K562 (cell line): ENCODE data around the gene LIN28B. TPM values are rescaled to one million over a fixed set of nuclear protein-coding genes. Genes with fewer than 3 reads are reported as not detected.

ENCODE experiments used
- ATAC-seq: fragments of 200-7000 bp; cut with Tn5 transposase; 3 replicates; pipeline ENCODE4 v1.9.1; 2020; ENCODE audit warnings: moderate library complexity
- BruUV-seq: library from RNA; stranded (reverse); fragments of 400-500 nt; replicated peaks from 2 replicates; lab custom pipeline; 2021; lab: Mats Ljungman, UMichigan
- CTCF ChIA-PET: fragments of 300-600 bp; formaldehyde crosslinking; extraction: SDS; loops from one replicate; lab custom pipeline; 2021; ENCODE audit warnings: low intra/inter-chr PET ratio; lab: Yijun Ruan, JAX
- POLR2A ChIA-PET: fragments of 300-600, 350-650 bp; sonication (Branson Sonifier 250); formaldehyde crosslinking; extraction: SDS; loops from one replicate; lab custom pipeline; 2021; ENCODE audit warnings: antibody characterized with exemption, inconsistent platforms; lab: Yijun Ruan, JAX
- DNase-seq, 4 experiments: peaks; one replicate each; pipeline versions ENCODE4 v3.0.0 to v3.0.0-alpha.2; 2011 to 2018; ENCODE audit warnings: low spot score in 3 of 4, mixed read lengths in 3 of 4; ENCODE audit errors: extremely low read depth in 1 of 4
- FAIRE-seq: peaks from 2 replicates; lab custom pipeline; 2011; peaks lifted over from hg19 to GRCh38; lab: Jason Lieb, UNC
- H2AFZ ChIP-seq: 2 replicates; pipeline ENCODE4 v1.6.0; 2011; ENCODE audit warnings: low read depth, low read length, control low read depth, inconsistent platforms
- H3K27ac ChIP-seq: fragments of 200-600 bp; 3 replicates; pipeline ENCODE4 v1.8.0; 2011; ENCODE audit warnings: low read depth, mild to moderate bottlenecking, control low read depth, inconsistent platforms, low read length, moderate library complexity, mixed read lengths; ENCODE audit errors: extremely low read depth
- H3K27me3 ChIP-seq, 2 experiments: fragments of 300-600 bp in 1 of 2; 2 replicates in 1 of 2; 3 replicates in 1 of 2; pipeline versions ENCODE4 v1.6.0 to v1.8.0; 2011; ENCODE audit warnings: inconsistent platforms in 2 of 2, low read length in 2 of 2, mild to moderate bottlenecking in 1 of 2, mixed read lengths in 1 of 2, moderate library complexity in 1 of 2; ENCODE audit not compliant: control insufficient read depth in 2 of 2, insufficient read depth in 2 of 2
- H3K36me3 ChIP-seq: fragments of 300-600 bp; 3 replicates; pipeline ENCODE4 v1.8.0; 2011; ENCODE audit warnings: mild to moderate bottlenecking, low read length, inconsistent platforms; ENCODE audit not compliant: control insufficient read depth, insufficient read depth
- H3K4me1 ChIP-seq, 2 experiments: fragments of 200-600 bp in 1 of 2; replicated peaks in 1 of 2; 2 replicates in 1 of 2; 3 replicates in 1 of 2; pipeline versions ENCODE4 v1.5.1 to v1.8.0; 2011; ENCODE audit warnings: inconsistent platforms in 2 of 2, low read length in 2 of 2, mild to moderate bottlenecking in 1 of 2, mixed read lengths in 1 of 2, moderate library complexity in 1 of 2; ENCODE audit not compliant: control insufficient read depth in 2 of 2, insufficient read depth in 2 of 2
- H3K4me2 ChIP-seq: 2 replicates; pipeline ENCODE4 v1.6.1; 2011; ENCODE audit warnings: low read length, control low read depth, inconsistent platforms, mixed read lengths; ENCODE audit not compliant: insufficient read depth
- H3K4me3 ChIP-seq: fragments of 200-600 bp; sonication (generic), shearing (Covaris generic); 2 replicates; pipeline ENCODE4 v1.5.1; 2016; ENCODE audit warnings: control low read depth, inconsistent platforms
- H3K79me2 ChIP-seq: fragments of 200-600 bp; 3 replicates; pipeline ENCODE4 v1.8.0; 2011; ENCODE audit warnings: low read length, inconsistent platforms; ENCODE audit not compliant: control insufficient read depth, insufficient read depth
- H3K9ac ChIP-seq, 2 experiments: 2 replicates each; pipeline versions ENCODE4 v1.6.0 to v1.6.1; 2011; ENCODE audit warnings: low read depth in 2 of 2, low read length in 2 of 2, control low read depth in 1 of 2, inconsistent platforms in 1 of 2, mild to moderate bottlenecking in 1 of 2, mixed read lengths in 1 of 2; ENCODE audit not compliant: insufficient read depth in 1 of 2
- H3K9me1 ChIP-seq: one replicate; pipeline ENCODE4 v1.6.0; 2011; ENCODE audit warnings: inconsistent platforms, mild to moderate bottlenecking, low read length, moderate library complexity; ENCODE audit not compliant: control insufficient read depth, insufficient read depth
- H3K9me3 ChIP-seq: replicated peaks from 2 replicates; pipeline ENCODE4 v1.5.1; 2011; ENCODE audit warnings: low read depth, low read length, inconsistent platforms; ENCODE audit not compliant: control insufficient read depth, insufficient read depth
- H4K20me1 ChIP-seq: replicated peaks from 2 replicates; pipeline ENCODE4 v1.6.1; 2011; ENCODE audit warnings: low read length, inconsistent platforms, mixed read lengths; ENCODE audit not compliant: control insufficient read depth, insufficient read depth
- CREB5 ChIP-seq: fragments of 250-450 bp; sonication (Bioruptor Pico); IDR thresholded peaks from 2 replicates; pipeline ENCODE4 v1.5.0; 2020; ENCODE audit warnings: mild to moderate bottlenecking
- ELF4 ChIP-seq: fragments of 450-650 bp; formaldehyde crosslinking; IDR thresholded peaks from 2 replicates; pipeline ENCODE4 v1.4.0; 2022; ENCODE audit warnings: missing genetic modification characterization
- FOXA3 ChIP-seq, 2 experiments: fragments of 450-650 bp in 1 of 2; sonication (generic) in 1 of 2; formaldehyde crosslinking; IDR thresholded peaks in 1 of 2; conservative IDR thresholded peaks in 1 of 2; 2 replicates each; pipeline versions ENCODE4 v1.4.0 to v1.8.0; 2020 to 2022; ENCODE audit warnings: mild to moderate bottlenecking in 2 of 2, missing genetic modification reagents in 1 of 2
- FOXO4 ChIP-seq: fragments of 450-650 bp; formaldehyde crosslinking; IDR thresholded peaks from 2 replicates; pipeline ENCODE4 v1.4.0; 2020; ENCODE audit warnings: mild to moderate bottlenecking, moderate library complexity
- HOXB6 ChIP-seq: fragments of 250-450 bp; sonication (Bioruptor Pico); IDR thresholded peaks from 2 replicates; pipeline ENCODE4 v1.5.1; 2022; ENCODE audit warnings: mild to moderate bottlenecking, borderline replicate concordance
- KDM5B ChIP-seq: fragments of 200-600 bp; sonication (generic); IDR thresholded peaks from 2 replicates; pipeline ENCODE4 v1.6.1; 2012; ENCODE audit warnings: low read depth, mild to moderate bottlenecking, moderate library complexity, low read length, control low read depth, inconsistent platforms; ENCODE audit not compliant: insufficient replicate concordance
- NR2F6 ChIP-seq: fragments of 450-650 bp; formaldehyde crosslinking; IDR thresholded peaks from 2 replicates; pipeline ENCODE4 v1.4.0; 2020; ENCODE audit warnings: mild to moderate bottlenecking
- POLR3A ChIP-seq: IDR thresholded peaks from 2 replicates; pipeline ENCODE4 v1.6.1; 2011; ENCODE audit warnings: borderline replicate concordance, mild to moderate bottlenecking, moderate library complexity; ENCODE audit not compliant: insufficient read length, insufficient read depth; ENCODE audit errors: extremely low read depth
- PTRF ChIP-seq: fragments of 450-650 bp; IDR thresholded peaks from 2 replicates; pipeline ENCODE4 v1.6.1; 2016; ENCODE audit warnings: mild to moderate bottlenecking, missing genetic modification characterization, missing compliant biosample characterization
- TEAD2 ChIP-seq: fragments of 450-650 bp; IDR thresholded peaks from 2 replicates; pipeline ENCODE4 v1.6.1; 2016; ENCODE audit warnings: missing genetic modification characterization, control low read depth, missing compliant biosample characterization
- ZNF277 ChIP-seq: fragments of 250-450 bp; sonication (Bioruptor Pico); IDR thresholded peaks from 2 replicates; pipeline ENCODE4 v1.8.0; 2022; ENCODE audit warnings: inconsistent platforms, mild to moderate bottlenecking, moderate library complexity, borderline replicate concordance
- ZNF436 ChIP-seq: fragments of 250-450, 450-650 bp; sonication (Bioruptor Pico); formaldehyde crosslinking; IDR thresholded peaks from 2 replicates; pipeline ENCODE4 v1.7.0; 2020; ENCODE audit warnings: mild to moderate bottlenecking
- WGBS: fragments of 100-300 bp; shearing (Covaris generic); methylation state at CpG from one replicate; pipeline ENCODE4 v1.1.6; 2016; ENCODE audit warnings: low coverage, mixed read lengths; ENCODE audit not compliant: insufficient coverage; ENCODE audit errors: missing lambda C conversion rate; 5-methylcytosine and 5-hydroxymethylcytosine counted together
- in situ Hi-C: fragments of 300-500 bp; cut with MboI; formaldehyde crosslinking; loops from 4 replicates; pipeline ENCODE4 v1.15.0; 2018; ENCODE audit warnings: inconsistent platforms, mixed read lengths
- intact Hi-C: fragments of 100-400 bp; cut with micrococcal nuclease; formaldehyde crosslinking; loops from 2 replicates; pipeline ENCODE4 v1.14.2; 2022
- polyA plus RNA-seq, 8 experiments: library from polyadenylated mRNA; depleted of rRNA in 4 of 8; stranded (reverse) in 5 of 8; unstranded in 3 of 8; fragments of >200 nt; fragmentation: Nextera tagmentation in 2 of 8; fragmentation: Illumina TruSeq in 1 of 8; extraction: Ambion mirVana in 2 of 8; extraction: Trizol in 1 of 8; gene quantifications; 2 replicates each; pipeline versions ENCODE4 v1.2.1 to v1.2.3, GENCODE V29; 2011 to 2014; ENCODE audit warnings: inconsistent platforms in 1 of 8, missing spikeins in 1 of 8
- total RNA-seq, 7 experiments: library from RNA; depleted of rRNA in 6 of 7; stranded (reverse); fragments of >200 nt in 6 of 7; fragmentation: Illumina TruSeq in 2 of 7; extraction: Trizol in 2 of 7; gene quantifications; 2 replicates each; pipeline versions ENCODE4 v1.2.1 to v1.2.3, GENCODE V29; 2011 to 2021; ENCODE audit warnings: low replicate concordance in 1 of 7
- TF ChIP-seq, protein P1 (sequence below): fragments of 250-450 bp; sonication (Bioruptor Pico); IDR thresholded peaks from 2 replicates; pipeline ENCODE4 v1.8.0; 2021; ENCODE audit warnings: moderate library complexity, mild to moderate bottlenecking, inconsistent platforms

The LIN28B gene
- total and polyA plus RNA-seq, 9 of the 15 experiments (the other 6 are each of a cell fraction or from before 2014, with no cell fraction given), result 20.9 to 77.3 (median 42.1) TPM

- TF ChIP-seq CREB5 (CRISPR knock-in tag), result no peak
- TF ChIP-seq POLR3A, result no peak
- no peak for TF ChIP-seq ZNF436 (CRISPR knock-in tag)
These were observed 149.4 kb downstream of the LIN28B start (continued) for GRCh38 chr6:105106260-105106659.

DNA sequence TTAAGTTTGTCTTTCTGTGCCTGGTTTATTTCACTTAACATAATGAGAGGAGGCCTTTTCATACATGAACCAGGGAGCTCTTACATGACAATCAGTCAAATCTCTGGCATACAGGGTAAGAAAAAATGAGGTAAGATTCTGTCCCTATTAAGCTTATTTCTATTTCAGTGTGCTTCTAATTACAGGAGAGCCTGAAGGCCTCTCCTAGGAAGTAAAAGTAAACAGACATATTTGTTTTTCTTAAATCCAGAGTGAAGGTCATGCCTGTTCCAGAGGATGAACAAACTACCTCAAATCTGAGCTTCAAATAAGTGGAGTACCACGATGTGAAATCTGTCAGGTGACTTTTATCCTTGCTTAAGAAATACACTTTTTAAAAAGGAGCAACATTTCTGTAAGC is 150.3 kb downstream of the LIN28B start:
- H3K9me3 ChIP-seq, result no peaks in the 10 kb centered on the region
- DNase-seq (no peak), ATAC-seq (no peak), FAIRE-seq (no peak)
- ChIA-PET CTCF (no interaction called here), POLR2A (no interaction called here)
- WGBS, result 0% methylated on average over 1 of the region's 1 CpG
- H3K9me1 ChIP-seq, result no peaks in the 10 kb centered on the region
- no peaks in the 10 kb centered on the region for H3K79me2 ChIP-seq
- H3K4me2 ChIP-seq, result no peak overlapping the region
- H3K4me3 ChIP-seq, result no peak overlapping the region
- no peaks in the 10 kb centered on the region for H4K20me1 ChIP-seq
- intact Hi-C loops (no loop called here), in situ Hi-C loops (no loop called here)
- no TSS peak for BruUV-seq
- H3K4me1 ChIP-seq, result no peaks in the 10 kb centered on the region
- H3K27ac ChIP-seq, result no peak overlapping the region
- peaks cover 24 to 27% of the 10 kb centered on the region in 2 experiments for H3K27me3 ChIP-seq
- H3K36me3 ChIP-seq, result no peaks in the 10 kb centered on the region
- no peak overlapping the region for H3K9ac ChIP-seq
- H2AFZ ChIP-seq, result no peak overlapping the region
- TF ChIP-seq HOXB6 (CRISPR knock-in tag) (no peak), ELF4 (no peak), FOXA3 (CRISPR knock-in tag; conservative IDR thresholded peaks at IDR 0.05 in 1 of 2, IDR thresholded peaks at IDR 0.05 in 1 of 2) (no peak), PTRF (tag) (no peak), TEAD2 (tag) (no peak), NR2F6 (CRISPR knock-in tag) (no peak), FOXO4 (no peak), ZNF277 (CRISPR knock-in tag) (no peak), KDM5B (no peak)
- TF ChIP-seq, protein P1, sequence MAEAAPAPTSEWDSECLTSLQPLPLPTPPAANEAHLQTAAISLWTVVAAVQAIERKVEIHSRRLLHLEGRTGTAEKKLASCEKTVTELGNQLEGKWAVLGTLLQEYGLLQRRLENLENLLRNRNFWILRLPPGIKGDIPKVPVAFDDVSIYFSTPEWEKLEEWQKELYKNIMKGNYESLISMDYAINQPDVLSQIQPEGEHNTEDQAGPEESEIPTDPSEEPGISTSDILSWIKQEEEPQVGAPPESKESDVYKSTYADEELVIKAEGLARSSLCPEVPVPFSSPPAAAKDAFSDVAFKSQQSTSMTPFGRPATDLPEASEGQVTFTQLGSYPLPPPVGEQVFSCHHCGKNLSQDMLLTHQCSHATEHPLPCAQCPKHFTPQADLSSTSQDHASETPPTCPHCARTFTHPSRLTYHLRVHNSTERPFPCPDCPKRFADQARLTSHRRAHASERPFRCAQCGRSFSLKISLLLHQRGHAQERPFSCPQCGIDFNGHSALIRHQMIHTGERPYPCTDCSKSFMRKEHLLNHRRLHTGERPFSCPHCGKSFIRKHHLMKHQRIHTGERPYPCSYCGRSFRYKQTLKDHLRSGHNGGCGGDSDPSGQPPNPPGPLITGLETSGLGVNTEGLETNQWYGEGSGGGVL (CRISPR knock-in tag), result no peak
